ENCODE data around the gene TOP2A. TPM values are rescaled to one million over a fixed set of nuclear protein-coding genes. Genes with fewer than 3 reads are reported as not detected.

Gene TOP2A
- total and polyA plus RNA-seq, 9 of the 15 experiments (the other 6 are each of a cell fraction or from before 2014, with no cell fraction given) = 133 to 347 (median 259) TPM

- H3K9me3 ChIP-seq (replicated peaks; ENCODE audit: control insufficient read depth, insufficient read depth, low read depth, low read length) = no peaks in the 10 kb centered on the region
- H3K4me2 ChIP-seq (ENCODE audit: insufficient read depth, low read length) = no peak overlapping the region
- BruUV-seq (replicated peaks) = no TSS peak
- peak; percentile 52 to 56 (median 54) for DNase-seq (ENCODE audit: extremely low read depth in 1 of 4, low spot score in 3 of 4)
- H3K4me1 ChIP-seq (replicated peaks in 1 of 2; ENCODE audit: control insufficient read depth in 2 of 2, insufficient read depth in 2 of 2, low read length in 2 of 2) = peaks cover 7% of the 10 kb centered on the region in 2 experiments; a peak in 4 of 5 replicates
- WGBS (ENCODE audit: insufficient coverage, low coverage, missing lambda C conversion rate) = 70% methylated on average over 3 of the region's 3 CpGs
- peak overlapping the region; percentile 85 for H2AFZ ChIP-seq (ENCODE audit: low read depth, low read length)
- H3K79me2 ChIP-seq (ENCODE audit: control insufficient read depth, insufficient read depth, low read length) = no peaks in the 10 kb centered on the region
- H3K27ac ChIP-seq (ENCODE audit: extremely low read depth, low read depth, low read length) = no peak overlapping the region
- no peaks in the 10 kb centered on the region for H3K9me1 ChIP-seq (ENCODE audit: control insufficient read depth, insufficient read depth, low read length)
- ATAC-seq = peak; percentile 88
- peak overlapping the region in 1 of 2 experiments; percentile 11; a peak in 1 of 4 replicates for H3K9ac ChIP-seq (ENCODE audit: insufficient read depth in 1 of 2, low read depth in 2 of 2, low read length in 2 of 2)
- H3K36me3 ChIP-seq (ENCODE audit: control insufficient read depth, insufficient read depth, low read length) = no peaks in the 10 kb centered on the region
- ChIA-PET CTCF (ENCODE audit: low intra/inter-chr PET ratio) (no interaction called here), POLR2A (interaction anchor here (1.0 to 1.5 kb wide), 3 partner anchors 12 to 89 kb away, joined by 3 to 4 read pairs (median 4); no protein-coding TSS in a partner anchor)
- no peak overlapping the region for H3K4me3 ChIP-seq
- no peaks in the 10 kb centered on the region for H4K20me1 ChIP-seq (replicated peaks; ENCODE audit: control insufficient read depth, insufficient read depth, low read length)
- intact Hi-C loops (cut with micrococcal nuclease) (no loop called here), in situ Hi-C loops (cut with MboI) (no loop called here)
- peak; percentile 71 for FAIRE-seq
- H3K27me3 ChIP-seq (ENCODE audit: control insufficient read depth in 2 of 2, insufficient read depth in 2 of 2, low read length in 2 of 2) = no peaks in the 10 kb centered on the region
- TF ChIP-seq FOXM1 (IDR thresholded peaks at IDR 0.05; ENCODE audit: low read depth) (peak; percentile 42; the same call in 1 of the 2 replicates), FOXM1 (CRISPR knock-in tag; IDR thresholded peaks at IDR 0.05; ENCODE audit: low read depth) (no peak), SNIP1 (IDR thresholded peaks at IDR 0.05; ENCODE audit: low read depth) (peak; percentile 18; the same call in 1 of the 2 replicates), CEBPB (tag; IDR thresholded peaks at IDR 0.05) (peak; percentile 44; the same call in 1 of the 2 replicates), ILF3 (IDR thresholded peaks at IDR 0.05; ENCODE audit: borderline replicate concordance) (no peak), SUPT5H (IDR thresholded peaks at IDR 0.05) (no peak), HDAC2 (IDR thresholded peaks at IDR 0.05) (no peak)
- TF ChIP-seq, protein P1, sequence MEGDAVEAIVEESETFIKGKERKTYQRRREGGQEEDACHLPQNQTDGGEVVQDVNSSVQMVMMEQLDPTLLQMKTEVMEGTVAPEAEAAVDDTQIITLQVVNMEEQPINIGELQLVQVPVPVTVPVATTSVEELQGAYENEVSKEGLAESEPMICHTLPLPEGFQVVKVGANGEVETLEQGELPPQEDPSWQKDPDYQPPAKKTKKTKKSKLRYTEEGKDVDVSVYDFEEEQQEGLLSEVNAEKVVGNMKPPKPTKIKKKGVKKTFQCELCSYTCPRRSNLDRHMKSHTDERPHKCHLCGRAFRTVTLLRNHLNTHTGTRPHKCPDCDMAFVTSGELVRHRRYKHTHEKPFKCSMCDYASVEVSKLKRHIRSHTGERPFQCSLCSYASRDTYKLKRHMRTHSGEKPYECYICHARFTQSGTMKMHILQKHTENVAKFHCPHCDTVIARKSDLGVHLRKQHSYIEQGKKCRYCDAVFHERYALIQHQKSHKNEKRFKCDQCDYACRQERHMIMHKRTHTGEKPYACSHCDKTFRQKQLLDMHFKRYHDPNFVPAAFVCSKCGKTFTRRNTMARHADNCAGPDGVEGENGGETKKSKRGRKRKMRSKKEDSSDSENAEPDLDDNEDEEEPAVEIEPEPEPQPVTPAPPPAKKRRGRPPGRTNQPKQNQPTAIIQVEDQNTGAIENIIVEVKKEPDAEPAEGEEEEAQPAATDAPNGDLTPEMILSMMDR (IDR thresholded peaks at IDR 0.05 in 2 of 3, conservative IDR thresholded peaks at IDR 0.05 in 1 of 3; ENCODE audit: insufficient read depth in 2 of 3, low read depth in 1 of 3, low read length in 3 of 3) = peak; percentile 37 to 45 (median 43); a peak in 4 of 6 replicates
- TF ChIP-seq, protein P2, sequence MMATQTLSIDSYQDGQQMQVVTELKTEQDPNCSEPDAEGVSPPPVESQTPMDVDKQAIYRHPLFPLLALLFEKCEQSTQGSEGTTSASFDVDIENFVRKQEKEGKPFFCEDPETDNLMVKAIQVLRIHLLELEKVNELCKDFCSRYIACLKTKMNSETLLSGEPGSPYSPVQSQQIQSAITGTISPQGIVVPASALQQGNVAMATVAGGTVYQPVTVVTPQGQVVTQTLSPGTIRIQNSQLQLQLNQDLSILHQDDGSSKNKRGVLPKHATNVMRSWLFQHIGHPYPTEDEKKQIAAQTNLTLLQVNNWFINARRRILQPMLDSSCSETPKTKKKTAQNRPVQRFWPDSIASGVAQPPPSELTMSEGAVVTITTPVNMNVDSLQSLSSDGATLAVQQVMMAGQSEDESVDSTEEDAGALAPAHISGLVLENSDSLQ (IDR thresholded peaks at IDR 0.05) = peak; percentile 36; the same call in 1 of the 2 replicates
- TF ChIP-seq, protein P3, sequence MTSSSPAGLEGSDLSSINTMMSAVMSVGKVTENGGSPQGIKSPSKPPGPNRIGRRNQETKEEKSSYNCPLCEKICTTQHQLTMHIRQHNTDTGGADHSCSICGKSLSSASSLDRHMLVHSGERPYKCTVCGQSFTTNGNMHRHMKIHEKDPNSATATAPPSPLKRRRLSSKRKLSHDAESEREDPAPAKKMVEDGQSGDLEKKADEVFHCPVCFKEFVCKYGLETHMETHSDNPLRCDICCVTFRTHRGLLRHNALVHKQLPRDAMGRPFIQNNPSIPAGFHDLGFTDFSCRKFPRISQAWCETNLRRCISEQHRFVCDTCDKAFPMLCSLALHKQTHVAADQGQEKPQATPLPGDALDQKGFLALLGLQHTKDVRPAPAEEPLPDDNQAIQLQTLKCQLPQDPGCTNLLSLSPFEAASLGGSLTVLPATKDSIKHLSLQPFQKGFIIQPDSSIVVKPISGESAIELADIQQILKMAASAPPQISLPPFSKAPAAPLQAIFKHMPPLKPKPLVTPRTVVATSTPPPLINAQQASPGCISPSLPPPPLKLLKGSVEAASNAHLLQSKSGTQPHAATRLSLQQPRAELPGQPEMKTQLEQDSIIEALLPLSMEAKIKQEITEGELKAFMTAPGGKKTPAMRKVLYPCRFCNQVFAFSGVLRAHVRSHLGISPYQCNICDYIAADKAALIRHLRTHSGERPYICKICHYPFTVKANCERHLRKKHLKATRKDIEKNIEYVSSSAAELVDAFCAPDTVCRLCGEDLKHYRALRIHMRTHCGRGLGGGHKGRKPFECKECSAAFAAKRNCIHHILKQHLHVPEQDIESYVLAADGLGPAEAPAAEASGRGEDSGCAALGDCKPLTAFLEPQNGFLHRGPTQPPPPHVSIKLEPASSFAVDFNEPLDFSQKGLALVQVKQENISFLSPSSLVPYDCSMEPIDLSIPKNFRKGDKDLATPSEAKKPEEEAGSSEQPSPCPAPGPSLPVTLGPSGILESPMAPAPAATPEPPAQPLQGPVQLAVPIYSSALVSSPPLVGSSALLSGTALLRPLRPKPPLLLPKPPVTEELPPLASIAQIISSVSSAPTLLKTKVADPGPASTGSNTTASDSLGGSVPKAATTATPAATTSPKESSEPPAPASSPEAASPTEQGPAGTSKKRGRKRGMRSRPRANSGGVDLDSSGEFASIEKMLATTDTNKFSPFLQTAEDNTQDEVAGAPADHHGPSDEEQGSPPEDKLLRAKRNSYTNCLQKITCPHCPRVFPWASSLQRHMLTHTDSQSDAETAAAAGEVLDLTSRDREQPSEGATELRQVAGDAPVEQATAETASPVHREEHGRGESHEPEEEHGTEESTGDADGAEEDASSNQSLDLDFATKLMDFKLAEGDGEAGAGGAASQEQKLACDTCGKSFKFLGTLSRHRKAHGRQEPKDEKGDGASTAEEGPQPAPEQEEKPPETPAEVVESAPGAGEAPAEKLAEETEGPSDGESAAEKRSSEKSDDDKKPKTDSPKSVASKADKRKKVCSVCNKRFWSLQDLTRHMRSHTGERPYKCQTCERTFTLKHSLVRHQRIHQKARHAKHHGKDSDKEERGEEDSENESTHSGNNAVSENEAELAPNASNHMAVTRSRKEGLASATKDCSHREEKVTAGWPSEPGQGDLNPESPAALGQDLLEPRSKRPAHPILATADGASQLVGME (CRISPR knock-in tag; IDR thresholded peaks at IDR 0.05) = no peak
- TF ChIP-seq, protein P4, sequence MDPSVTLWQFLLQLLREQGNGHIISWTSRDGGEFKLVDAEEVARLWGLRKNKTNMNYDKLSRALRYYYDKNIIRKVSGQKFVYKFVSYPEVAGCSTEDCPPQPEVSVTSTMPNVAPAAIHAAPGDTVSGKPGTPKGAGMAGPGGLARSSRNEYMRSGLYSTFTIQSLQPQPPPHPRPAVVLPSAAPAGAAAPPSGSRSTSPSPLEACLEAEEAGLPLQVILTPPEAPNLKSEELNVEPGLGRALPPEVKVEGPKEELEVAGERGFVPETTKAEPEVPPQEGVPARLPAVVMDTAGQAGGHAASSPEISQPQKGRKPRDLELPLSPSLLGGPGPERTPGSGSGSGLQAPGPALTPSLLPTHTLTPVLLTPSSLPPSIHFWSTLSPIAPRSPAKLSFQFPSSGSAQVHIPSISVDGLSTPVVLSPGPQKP (CRISPR knock-in tag; IDR thresholded peaks at IDR 0.05) = no peak
These were observed 5.4 kb upstream of the TOP2A start for GRCh38 chr17:40422990-40423633.
